ENCODE results near the gene GLI3.

- TF ChIP-seq POLR2A (IDR thresholded peaks at IDR 0.05; ENCODE audit: low read depth, low read length) (no peak), POLR2AphosphoS5 (IDR thresholded peaks at IDR 0.05; ENCODE audit: low read depth, low read length) (no peak)
These were observed 156.0 kb downstream of the GLI3 start for GRCh38 chr7:42080841-42081586.
